NCI-H69 (cell line): ENCODE measurements around the gene PPP1R1B.
A peak's percentile ranks its signal among the peaks of the same experiment; 100 is the strongest.

ENCODE experiments used
- DNase-seq: peaks from one replicate; lab custom pipeline; 2025; lab: John Stamatoyannopoulos, UW

PPP1R1B gene

DNA sequence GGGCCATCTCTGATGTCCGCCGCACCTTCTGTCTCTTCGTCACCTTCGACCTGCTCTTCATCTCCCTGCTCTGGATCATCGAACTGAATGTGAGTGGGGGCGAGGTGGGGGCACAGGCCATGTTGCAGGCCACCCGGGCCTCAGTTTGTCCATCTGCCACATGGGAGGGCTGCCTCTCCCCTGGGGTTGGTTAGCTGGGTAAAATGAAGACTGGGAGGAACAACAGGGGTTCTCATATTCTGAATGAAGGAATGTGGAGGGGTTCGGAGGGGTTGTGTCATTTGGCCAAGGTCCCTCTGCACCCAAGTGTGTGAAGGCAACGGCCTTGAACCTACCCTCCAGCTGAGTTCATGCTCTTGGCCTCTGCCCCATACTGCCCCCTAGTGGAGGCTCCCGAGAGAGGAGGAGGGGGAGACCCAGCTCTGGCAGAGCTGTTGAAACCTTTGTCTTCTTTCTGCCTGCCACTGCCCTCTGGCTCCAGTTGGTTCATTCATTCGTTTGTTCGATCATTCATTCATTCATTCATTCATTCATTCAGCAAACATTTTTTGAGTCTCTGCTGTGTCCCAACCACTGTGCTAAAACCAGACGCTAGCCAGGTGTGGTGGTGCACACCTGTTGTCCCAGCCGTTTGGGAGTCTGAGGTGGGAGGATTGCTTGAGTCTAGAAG, 27.0 kb downstream of the PPP1R1B start:
- DNase-seq: peak; percentile 55

DNA sequence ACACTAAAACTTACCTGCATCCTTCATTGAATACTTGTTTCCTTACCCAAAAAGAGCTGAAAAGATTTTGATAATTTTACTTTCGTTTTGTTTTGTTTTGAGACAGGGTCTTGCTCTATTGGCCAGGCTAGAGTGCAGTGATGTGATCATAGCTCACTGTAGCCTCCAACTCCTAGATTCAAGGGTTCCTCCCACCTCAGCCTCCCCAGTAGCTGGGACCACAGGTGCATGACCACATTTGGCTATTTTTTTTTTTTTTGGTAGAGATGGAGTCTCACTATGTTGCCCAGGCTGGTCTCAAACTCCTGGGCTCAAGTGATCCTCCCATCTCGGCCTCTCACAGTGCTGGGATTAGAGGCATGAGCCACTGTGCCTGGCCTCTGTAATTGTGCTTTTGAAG, 28.4 kb downstream of the PPP1R1B start:
- no peak for DNase-seq

DNA sequence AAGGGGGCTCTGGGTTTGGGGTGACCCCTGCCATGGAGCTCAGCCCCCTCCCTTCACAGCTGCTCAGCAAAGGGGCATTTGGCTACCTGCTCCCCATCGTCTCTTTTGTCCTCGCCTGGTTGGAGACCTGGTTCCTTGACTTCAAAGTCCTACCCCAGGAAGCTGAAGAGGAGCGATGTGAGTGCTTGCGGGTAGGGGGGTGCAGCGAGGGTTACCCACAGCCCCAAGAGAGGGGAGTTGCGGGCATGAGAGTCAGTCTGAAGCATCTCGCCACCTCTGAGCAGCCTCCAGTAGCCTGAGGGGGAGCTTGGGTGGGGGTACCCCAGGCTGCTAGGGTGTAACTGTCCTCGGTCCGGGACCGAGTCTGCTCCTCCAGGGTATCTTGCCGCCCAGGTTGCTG, 31.6 kb downstream of the PPP1R1B start:
- no peak for DNase-seq

DNA sequence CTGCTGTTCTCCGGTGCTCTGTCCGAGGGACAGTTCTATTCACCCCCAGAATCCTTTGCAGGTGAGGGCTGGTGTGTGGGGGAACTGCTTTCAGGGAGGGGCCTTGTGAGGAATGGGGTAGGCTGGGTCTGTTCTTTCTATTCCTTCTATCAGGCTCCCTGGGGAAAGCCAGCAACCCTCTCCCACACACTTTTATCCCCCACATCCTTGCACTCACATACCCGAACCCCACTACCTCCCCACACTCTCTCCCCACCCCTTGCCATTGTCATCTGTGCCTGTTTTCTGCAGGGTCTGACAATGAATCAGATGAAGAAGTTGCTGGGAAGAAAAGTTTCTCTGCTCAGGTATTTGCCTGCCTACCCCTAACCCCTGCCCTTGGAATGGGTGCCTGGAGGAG, 32.0 kb downstream of the PPP1R1B start:
- no peak for DNase-seq

DNA sequence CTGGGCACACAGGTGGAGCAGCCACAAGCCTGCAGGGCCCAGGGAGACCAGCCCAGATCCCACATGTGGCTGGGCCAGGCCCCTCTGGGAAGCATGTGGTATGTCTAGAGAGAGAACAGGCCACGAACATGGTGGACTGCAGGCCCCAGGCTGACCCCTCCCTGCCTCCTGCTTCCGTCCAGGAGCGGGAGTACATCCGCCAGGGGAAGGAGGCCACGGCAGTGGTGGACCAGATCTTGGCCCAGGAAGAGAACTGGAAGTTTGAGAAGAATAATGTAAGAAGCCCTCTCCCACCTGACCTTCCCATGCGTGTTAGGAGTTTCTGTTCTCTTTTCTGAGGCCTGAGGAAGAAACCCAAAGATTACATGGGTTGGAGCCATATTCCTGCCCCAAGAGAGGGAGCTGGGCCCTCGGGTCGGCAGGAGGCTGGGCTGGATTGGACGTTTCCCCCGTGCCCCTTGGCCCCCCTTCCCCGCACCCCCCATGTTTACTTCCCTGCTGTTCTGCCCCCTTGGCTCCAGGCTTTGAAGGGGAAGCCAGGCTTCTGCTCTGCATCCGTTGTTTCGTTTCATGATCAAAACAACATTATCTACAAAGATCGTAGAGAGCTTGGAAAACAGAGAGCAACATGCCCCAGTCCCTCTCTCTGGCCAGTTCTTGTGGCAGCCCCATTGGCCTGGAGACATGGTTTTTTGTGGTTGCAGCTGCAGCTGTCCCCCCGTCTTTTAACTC, 32.7 kb downstream of the PPP1R1B start:
- DNase-seq: no peak

DNA sequence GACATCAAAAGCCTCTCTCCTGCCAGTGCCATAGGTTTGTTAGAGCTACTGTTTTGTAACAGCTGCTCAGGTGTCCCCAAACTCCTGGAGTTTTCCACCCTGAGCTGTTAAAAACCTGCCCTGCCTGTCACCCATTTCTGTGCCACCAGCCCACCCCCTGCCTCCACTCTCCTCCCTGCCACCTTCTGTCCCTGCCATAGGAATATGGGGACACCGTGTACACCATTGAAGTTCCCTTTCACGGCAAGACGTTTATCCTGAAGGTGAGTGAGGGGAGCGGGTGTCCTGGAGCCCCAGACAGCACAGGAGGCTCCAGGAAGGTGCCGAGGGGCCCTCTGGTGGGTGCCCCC, 33.2 kb downstream of the PPP1R1B start:
- DNase-seq: no peak

DNA sequence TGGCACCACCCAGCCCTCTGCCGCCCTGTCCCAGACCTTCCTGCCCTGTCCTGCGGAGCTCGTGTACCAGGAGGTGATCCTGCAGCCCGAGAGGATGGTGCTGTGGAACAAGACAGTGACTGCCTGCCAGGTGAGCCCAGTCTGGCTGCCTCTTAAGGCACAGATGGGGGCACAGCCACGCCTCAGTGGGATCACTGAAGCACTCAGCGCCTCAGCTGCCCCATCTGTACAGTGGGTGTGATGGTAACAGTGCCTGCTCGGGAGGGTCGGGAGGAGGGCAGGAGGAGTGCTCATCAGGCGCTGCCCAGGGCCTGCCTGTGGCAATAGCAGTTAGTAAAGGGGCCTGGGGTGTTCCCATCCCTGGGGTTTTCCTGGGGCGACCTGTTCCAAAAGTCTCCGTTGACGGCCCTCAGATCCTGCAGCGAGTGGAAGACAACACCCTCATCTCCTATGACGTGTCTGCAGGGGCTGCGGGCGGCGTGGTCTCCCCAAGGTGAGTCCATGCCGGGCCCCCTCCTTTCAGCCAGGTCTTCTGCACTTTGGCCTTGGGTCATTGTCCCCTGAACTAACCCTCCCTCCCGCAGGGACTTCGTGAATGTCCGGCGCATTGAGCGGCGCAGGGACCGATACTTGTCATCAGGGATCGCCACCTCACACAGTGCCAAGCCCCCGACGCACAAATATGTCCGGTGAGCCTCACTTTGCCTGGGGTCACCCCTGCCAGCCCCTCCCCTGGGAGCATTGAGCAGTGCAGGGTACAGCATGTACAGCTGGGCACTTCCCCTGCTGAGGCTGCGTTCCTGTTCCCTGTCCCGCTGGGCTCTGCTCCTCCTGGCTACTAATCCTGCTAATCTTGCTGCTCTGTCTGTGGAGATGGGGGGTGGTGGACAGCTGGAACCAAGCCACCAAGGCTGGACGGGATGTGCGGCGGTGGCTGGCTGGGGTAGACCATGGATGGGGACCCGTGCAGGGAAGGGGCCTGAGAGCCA, 33.9 kb downstream of the PPP1R1B start:
- no peak for DNase-seq

DNA sequence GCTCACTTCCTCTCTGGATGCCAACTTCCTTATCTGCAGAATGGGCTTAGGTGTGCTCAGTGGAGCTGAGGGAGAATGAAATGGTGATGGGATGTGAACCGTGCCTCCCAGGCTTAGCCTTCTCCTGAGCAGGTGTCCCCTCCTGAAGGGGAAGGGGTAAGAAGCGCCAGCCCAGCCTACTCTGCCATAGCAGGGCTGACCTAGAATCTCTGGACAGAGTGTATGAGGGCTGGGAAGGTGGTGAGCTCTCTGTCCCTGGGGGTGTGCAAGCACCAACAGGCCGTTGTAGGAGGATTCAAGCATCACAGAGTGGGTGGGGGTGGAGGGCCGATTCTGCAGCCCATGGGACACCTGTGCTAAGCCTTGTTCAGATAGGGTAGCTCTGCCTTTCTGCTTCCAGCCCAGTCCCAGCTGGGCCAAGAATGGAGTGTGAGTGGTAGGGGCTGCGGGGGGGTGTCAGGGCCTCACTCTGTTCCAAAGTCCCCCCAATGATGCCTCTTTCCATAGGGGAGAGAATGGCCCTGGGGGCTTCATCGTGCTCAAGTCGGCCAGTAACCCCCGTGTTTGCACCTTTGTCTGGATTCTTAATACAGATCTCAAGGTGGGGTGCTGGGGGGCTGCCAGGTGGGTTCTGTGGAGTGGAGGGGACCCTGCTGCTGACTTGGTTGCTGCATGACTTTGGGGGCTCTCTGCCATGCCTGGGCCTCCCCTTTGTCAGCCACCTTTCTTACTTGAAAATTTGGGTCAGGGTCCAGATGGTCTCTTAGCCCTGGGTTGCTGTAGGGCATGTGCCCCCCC, 35.2 kb downstream of the PPP1R1B start:
- DNase-seq: no peak

DNA sequence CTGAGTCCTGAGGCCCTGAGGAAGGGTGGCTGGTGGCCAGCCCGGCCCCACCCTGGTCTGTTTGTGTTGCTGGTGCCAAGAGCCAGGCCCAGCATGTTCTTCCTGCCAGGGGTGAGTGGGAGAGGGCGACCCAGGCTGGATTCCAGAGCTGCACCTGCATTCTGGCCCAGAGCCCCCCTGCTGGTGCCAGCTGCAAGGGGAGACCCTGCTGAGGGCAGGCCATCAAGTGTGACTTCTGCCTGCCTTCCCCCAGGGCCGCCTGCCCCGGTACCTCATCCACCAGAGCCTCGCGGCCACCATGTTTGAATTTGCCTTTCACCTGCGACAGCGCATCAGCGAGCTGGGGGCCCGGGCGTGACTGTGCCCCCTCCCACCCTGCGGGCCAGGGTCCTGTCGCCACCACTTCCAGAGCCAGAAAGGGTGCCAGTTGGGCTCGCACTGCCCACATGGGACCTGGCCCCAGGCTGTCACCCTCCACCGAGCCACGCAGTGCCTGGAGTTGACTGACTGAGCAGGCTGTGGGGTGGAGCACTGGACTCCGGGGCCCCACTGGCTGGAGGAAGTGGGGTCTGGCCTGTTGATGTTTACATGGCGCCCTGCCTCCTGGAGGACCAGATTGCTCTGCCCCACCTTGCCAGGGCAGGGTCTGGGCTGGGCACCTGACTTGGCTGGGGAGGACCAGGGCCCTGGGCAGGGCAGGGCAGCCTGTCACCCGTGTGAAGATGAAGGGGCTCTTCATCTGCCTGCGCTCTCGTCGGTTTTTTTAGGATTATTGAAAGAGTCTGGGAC, 36.0 kb downstream of the PPP1R1B start:
- peak; percentile 62 for DNase-seq

DNA sequence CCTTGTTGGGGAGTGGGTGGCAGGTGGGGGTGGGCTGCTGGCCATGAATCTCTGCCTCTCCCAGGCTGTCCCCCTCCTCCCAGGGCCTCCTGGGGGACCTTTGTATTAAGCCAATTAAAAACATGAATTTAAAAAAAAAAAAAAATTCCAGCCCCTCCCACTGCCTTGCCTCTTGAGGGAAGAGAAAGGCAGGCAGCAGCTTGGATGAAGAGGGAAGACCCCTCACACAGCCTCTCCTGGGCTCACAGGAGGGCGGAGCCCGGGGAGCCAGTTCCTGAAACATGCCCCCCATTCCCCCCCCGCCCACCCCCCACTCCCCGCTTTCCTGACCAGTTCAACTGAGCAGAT, 36.6 kb downstream of the PPP1R1B start:
- DNase-seq: no peak

DNA sequence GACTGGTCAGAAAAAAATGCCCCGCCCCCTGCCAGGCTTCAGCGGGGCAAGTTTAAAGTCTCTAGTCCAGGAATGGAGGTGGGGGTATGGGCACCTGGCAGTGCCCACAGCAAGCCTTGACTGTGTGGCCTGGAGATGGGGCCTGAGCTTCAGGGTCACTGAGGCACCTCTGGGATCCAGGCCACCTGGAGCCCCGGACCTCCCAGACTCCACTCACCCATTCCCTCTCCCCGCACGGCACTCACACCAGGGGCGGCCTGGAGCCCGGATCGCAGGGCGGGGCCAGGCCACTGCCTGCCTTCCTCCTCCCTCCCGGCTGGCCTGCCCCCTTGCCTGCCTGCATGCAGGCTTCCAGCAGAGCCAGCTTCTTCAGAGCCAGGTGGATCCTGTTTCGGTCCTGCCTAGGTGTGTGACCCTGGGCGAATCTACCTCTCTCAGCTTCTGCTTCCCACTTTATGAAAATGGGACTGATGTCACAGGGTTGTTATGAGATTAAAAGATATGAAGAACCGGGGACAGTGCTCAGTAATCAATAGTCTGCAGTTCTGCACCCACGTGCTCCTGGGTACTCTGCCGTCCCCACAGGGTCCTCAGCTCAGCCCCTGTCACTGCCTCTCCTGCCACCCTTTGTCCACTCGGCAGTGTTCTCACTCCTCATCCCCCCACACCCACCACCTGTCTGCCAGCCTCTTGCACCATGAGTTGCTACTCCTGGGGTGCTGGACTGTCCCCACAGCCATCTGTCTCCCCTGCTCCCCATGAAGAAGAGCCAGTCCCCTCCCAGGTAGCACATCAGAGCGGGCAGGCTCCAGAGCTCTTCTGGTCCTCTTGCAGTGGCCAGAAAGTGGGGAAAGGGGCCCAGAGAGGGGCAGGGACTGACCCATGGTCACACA, 37.2 kb downstream of the PPP1R1B start:
- DNase-seq: peak; percentile 68

DNA sequence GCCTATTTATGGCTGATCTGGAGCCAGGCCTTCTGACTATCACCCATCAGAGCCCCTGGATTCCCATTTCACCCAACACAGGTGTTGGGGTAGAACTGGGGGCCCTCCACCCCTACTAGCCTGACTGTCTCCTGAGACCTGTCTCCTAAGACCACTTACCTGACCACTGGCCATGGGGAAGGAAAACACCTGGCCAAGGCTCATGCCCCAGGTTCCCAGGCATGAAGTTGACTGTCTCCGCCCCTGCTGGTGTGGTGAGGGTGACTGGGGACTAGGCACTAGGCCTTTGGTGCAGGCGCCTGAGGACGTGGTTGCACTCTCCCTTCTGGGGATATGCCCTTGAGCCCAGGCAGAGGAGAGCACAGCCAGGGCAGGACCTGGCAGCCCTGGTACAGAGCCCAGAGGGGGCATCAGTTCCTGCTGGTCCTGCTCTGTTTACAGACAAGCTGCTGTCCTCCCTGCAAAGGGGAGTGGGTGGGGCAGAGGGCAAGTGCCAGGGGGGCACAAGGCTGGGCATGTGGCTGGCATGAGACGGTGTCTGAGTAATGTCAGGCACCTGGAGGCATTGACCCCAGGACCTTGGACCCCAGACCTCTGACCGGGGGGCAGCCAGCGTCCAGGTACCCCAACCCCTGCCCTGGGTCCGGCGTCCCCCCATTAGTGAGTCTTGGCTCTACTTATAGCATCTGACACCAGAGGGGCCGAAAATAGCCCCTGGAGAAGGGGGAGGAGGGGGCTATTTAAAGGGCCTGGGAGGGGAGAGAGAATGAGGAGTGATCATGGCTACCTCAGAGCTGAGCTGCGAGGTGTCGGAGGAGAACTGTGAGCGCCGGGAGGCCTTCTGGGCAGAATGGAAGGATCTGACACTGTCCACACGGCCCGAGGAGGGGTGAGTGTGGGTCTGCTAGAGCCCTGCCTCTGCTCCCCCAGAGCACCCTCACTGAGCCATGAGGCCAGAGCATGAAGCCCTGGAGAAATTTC, 38.1 kb downstream of the PPP1R1B start, which contains the start of gene TCAP:
TCAP (plus strand) TSS at position 769 of the 981 bp plus-strand sequence; CDS start at position 780, 11 bp downstream.
- no peak for DNase-seq

DNA sequence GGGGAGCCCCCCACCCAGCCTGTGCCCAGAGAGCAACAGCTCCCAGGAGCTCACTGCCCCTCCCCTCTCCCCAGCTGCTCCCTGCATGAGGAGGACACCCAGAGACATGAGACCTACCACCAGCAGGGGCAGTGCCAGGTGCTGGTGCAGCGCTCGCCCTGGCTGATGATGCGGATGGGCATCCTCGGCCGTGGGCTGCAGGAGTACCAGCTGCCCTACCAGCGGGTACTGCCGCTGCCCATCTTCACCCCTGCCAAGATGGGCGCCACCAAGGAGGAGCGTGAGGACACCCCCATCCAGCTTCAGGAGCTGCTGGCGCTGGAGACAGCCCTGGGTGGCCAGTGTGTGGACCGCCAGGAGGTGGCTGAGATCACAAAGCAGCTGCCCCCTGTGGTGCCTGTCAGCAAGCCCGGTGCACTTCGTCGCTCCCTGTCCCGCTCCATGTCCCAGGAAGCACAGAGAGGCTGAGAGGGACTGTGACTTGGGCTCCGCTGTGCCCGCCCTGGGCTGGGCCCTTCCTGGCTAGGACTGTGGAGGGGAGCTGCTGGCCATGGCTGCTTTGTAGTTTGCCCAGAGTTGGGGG, 39.0 kb downstream of the PPP1R1B start:
- DNase-seq: peak; percentile 54

DNA sequence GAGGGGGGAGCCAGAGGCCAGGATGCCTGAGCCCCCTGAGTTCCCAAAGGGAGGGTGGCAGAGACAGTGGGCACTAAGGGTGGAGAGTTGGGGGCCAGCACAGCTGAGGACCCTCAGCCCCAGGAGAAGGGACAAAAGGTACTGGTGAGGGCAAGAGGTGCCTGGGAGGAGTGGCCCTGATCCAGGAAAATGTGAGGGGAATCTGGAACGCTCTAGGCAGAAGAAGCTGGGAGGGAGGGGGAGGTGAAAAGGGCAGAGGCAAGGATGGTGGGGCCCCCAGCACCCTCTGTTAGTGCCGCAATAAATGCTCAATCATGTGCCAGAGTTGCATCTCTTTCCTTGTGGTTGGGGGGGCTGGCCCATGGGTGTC, 39.5 kb downstream of the PPP1R1B start:
- DNase-seq: no peak

DNA sequence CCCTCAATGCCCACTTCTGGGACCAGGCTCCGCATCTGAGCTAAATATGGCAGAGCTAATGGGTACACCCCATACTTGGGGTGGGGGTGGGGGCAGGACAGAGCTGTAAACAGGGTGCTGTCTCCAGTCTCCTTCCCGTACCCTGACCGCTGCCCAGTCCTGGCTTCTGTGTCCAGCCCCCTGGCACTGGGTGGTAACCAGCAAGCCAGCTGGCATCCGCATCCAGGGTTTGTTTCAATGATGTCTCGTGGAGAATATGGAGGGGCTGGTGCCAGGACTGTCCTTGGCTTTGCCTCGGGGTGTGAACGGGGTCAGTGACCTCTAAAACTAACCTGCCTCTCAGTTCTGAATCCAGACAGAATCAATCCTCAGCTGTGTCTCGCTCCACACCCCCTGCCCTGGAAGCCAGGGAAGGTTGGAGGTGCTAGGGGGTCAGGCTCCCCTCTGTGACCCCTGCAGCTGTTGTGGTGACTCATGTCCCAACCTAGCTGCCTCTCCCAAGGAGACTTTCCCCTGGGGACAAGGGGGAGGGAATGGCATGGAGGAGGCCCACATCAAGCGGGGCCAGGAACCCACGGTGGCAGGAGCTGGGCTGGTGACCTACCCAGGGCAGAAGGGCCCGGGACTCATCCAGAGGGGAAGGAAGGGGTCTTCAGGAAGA, 40.0 kb downstream of the PPP1R1B start:
- peak; percentile 9 for DNase-seq

DNA sequence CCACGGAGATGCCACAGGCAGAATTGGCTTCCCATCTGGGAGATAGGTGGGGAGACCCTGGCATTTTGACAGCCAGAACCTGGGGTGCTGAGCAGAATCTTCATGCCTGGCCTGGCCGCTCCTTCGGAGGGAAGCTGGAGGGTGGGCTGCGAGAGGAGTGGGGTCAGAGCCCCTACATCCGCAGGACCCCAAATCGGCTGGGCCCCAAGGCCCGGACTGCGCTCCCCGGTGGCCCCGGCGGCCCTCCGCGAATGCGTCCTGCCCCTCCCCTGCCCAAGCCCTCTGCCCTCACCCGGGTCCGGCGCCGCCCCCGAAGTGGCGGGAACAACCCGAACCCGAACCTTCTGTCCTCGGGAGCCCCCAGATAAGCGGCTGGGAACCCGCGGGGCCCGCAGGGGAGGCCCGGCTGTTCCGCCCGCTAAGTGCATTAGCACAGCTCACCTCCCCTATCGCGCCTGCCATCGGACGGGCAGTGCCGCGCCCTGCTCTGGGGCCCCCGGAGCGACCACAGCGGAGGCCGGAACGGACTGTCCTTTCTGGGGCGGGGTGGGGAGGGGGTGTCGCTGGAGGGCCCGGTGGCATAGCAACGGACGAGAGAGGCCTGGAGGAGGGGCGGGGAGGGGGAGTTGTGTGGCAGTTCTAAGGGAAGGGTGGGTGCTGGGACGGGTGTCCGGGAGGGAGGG, 40.7 kb downstream of the PPP1R1B start:
- peak; percentile 36 for DNase-seq
